ENCODE data around the gene COMP.

- TF ChIP-seq POLR2AphosphoS5 (IDR thresholded peaks at IDR 0.05) = no peak
- no peak for TF ChIP-seq CTCF (IDR thresholded peaks at IDR 0.05)
- no peak for TF ChIP-seq EP300 (IDR thresholded peaks at IDR 0.05)
These were observed 55.4 kb downstream of the COMP start for GRCh38 chr19:18735752-18736151.
